ENCODE measurements around the gene CATSPERZ. TPM values are rescaled to one million over a fixed set of nuclear protein-coding genes. Genes with fewer than 3 reads are reported as not detected.

CATSPERZ gene
- total RNA-seq, 1 donor from 2014 or later = not detected

DNA sequence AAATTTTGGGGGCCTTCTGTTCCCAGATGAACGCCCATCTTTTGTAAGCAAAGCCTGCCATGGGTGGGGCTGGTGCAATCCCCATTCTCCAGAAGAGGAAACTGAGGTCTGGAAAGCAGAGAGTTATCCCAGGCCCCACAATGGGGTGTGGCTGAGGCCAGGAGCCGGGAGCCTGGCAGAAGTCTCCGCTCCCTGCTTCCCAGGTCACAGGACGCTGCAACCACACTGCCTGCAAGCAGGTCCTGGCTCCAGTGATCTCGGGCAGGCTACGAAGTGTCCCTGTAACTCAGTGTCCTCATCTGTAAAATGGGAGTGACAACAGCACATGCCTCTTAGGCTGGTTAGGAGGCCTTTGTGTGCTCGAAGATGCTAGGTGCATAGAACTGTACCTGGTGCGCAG is 47.1 kb upstream of the CATSPERZ start:
- H3K27ac Mint-ChIP-seq = no peak overlapping the region
- TF ChIP-seq, protein P1, sequence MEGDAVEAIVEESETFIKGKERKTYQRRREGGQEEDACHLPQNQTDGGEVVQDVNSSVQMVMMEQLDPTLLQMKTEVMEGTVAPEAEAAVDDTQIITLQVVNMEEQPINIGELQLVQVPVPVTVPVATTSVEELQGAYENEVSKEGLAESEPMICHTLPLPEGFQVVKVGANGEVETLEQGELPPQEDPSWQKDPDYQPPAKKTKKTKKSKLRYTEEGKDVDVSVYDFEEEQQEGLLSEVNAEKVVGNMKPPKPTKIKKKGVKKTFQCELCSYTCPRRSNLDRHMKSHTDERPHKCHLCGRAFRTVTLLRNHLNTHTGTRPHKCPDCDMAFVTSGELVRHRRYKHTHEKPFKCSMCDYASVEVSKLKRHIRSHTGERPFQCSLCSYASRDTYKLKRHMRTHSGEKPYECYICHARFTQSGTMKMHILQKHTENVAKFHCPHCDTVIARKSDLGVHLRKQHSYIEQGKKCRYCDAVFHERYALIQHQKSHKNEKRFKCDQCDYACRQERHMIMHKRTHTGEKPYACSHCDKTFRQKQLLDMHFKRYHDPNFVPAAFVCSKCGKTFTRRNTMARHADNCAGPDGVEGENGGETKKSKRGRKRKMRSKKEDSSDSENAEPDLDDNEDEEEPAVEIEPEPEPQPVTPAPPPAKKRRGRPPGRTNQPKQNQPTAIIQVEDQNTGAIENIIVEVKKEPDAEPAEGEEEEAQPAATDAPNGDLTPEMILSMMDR (IDR thresholded peaks at IDR 0.05; ENCODE audit: unreplicated experiment) = no peak
- DNase-seq (ENCODE audit: low spot score in 2 of 2, unreplicated experiment in 2 of 2) = no peak
- H3K9me3 Mint-ChIP-seq = no peaks in the 10 kb centered on the region
- H3K27me3 Mint-ChIP-seq (ENCODE audit: low read depth) = no peaks in the 10 kb centered on the region
- peaks cover 10% of the 10 kb centered on the region for H3K4me1 Mint-ChIP-seq
- H3K36me3 Mint-ChIP-seq = peaks cover 1% of the 10 kb centered on the region
- peak overlapping the region; percentile 83 for H3K4me3 Mint-ChIP-seq

DNA sequence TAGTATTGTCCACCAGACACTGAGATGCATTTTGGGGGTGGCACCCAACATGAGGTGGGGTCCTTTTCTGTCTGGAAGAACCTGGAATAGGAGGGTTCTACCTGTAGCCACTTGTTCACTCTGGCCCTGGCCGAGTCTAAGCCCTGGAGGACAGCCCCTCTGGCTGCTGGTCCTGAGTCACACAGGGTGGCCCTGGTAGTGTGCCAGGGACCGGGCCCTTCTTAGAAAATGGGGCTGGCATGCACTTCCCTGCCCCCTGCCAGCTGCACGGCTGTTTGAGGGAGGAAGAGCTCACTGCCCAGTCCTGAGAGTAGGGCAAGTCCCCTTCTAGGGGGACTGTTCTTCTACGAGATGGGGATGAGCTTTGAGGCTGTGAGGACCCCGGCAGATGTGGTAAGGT is 46.7 kb upstream of the CATSPERZ start:
- Mint-ChIP-seq H3K9me3 (no peaks in the 10 kb centered on the region), H3K4me1 (peaks cover 10% of the 10 kb centered on the region), H3K27me3 (ENCODE audit: low read depth) (no peaks in the 10 kb centered on the region), H3K36me3 (peaks cover 2% of the 10 kb centered on the region), H3K27ac (peak overlapping the region; percentile 1), H3K4me3 (peak overlapping the region; percentile 83)
- DNase-seq (ENCODE audit: low spot score in 2 of 2, unreplicated experiment in 2 of 2) = no peak
- TF ChIP-seq, protein P1 (IDR thresholded peaks at IDR 0.05; ENCODE audit: unreplicated experiment) = no peak

DNA sequence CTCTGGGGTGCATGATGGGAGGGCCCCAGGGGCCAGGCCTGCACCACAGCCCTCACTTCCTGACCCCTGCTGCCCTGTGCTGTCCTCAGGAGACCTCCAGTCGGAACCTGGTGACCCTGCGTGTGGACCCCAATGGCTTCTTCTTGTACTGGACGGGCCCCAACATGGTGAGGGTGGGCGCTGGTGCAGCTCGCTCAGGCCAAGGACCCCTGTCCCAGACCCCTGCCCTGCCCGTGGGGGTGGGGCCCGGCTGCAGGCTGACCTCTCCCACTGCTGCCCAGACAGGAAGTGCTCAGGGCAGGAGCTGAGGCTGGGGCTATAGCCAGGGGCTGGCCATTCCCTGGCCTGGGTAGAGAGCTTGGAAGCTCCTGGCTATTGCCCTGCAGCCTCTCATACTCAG is 45.8 kb upstream of the CATSPERZ start:
- TF ChIP-seq, protein P1 (IDR thresholded peaks at IDR 0.05; ENCODE audit: unreplicated experiment) = no peak
- H3K9me3 Mint-ChIP-seq = no peaks in the 10 kb centered on the region
- DNase-seq (ENCODE audit: low spot score in 2 of 2, unreplicated experiment in 2 of 2) = no peak
- peaks cover 6% of the 10 kb centered on the region for H3K36me3 Mint-ChIP-seq
- H3K27ac Mint-ChIP-seq = no peak overlapping the region
- H3K4me3 Mint-ChIP-seq = no peak overlapping the region
- H3K4me1 Mint-ChIP-seq = peaks cover 10% of the 10 kb centered on the region
- no peaks in the 10 kb centered on the region for H3K27me3 Mint-ChIP-seq (ENCODE audit: low read depth)

DNA sequence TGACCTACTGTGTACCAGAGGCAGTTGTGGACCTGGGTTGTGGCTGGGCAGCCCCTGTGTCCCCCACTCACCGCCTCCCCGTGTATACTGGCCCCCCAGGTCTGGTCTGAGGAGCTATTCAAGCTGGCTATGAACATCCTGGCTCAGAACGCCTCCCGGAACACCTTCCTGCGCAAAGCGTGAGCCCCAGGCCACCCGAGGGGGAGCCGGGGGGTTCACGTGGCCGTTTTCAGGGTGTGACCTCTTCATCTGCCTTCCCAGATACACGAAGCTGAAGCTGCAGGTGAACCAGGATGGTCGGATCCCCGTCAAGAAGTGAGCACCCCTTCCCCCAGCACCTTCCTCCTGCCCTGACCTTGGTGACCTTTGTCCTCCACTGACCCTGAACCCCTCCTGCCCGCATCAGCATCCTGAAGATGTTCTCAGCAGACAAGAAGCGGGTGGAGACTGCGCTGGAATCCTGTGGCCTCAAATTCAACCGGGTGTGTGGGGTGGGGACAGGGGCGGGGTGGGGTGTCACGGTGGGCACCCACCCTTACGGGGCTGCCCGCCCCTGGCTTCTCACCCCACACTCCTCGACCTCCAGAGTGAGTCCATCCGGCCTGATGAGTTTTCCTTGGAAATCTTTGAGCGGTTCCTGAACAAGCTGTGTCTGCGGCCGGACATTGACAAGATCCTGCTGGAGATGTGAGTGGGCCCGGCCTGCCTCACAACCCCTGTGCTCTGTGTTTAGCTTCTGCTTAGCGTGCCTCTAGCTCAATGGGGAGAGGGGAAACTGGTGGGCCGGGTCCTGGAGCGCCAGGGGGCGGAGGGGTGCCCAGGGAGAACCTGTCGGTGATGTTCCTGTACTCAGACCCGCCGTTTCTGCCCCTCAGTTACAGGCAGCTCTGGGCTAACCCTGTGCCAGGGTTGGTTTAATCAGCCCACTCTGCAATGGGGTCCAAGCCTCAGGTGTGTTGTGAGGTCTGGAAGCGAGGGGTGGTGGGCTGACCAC is 44.7 kb upstream of the CATSPERZ start:
- Mint-ChIP-seq H3K27ac (no peak overlapping the region), H3K9me3 (no peaks in the 10 kb centered on the region), H3K36me3 (peaks cover 17% of the 10 kb centered on the region), H3K4me1 (peaks cover 10% of the 10 kb centered on the region), H3K4me3 (no peak overlapping the region), H3K27me3 (ENCODE audit: low read depth) (no peaks in the 10 kb centered on the region)
- no peak for DNase-seq (ENCODE audit: low spot score in 2 of 2, unreplicated experiment in 2 of 2)
- TF ChIP-seq, protein P1 (IDR thresholded peaks at IDR 0.05; ENCODE audit: unreplicated experiment) = no peak

DNA sequence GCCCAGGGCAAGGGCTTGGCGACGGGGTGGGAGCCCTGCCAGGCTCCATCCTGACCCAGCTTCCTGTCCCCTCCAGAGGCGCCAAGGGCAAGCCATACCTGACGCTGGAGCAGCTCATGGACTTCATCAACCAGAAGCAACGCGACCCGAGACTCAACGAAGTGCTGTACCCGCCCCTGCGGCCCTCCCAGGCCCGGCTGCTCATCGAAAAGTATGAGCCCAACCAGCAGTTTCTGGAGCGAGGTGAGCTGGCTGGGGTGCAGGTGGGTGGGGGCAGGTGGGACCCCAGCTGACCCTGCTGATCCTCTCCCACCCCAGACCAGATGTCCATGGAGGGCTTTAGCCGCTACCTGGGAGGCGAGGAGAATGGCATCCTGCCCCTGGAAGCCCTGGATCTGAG is 43.9 kb upstream of the CATSPERZ start:
- H3K9me3 Mint-ChIP-seq = no peaks in the 10 kb centered on the region
- peaks cover 7% of the 10 kb centered on the region for H3K4me1 Mint-ChIP-seq
- H3K4me3 Mint-ChIP-seq = no peak overlapping the region
- H3K36me3 Mint-ChIP-seq = peaks cover 17% of the 10 kb centered on the region
- DNase-seq (ENCODE audit: low spot score in 2 of 2, unreplicated experiment in 2 of 2) = no peak
- TF ChIP-seq, protein P1 (IDR thresholded peaks at IDR 0.05; ENCODE audit: unreplicated experiment) = no peak
- H3K27me3 Mint-ChIP-seq (ENCODE audit: low read depth) = no peaks in the 10 kb centered on the region
- no peak overlapping the region for H3K27ac Mint-ChIP-seq
